LNCaP clone FGC (cell line): ENCODE results near the gene CALY.

Source experiments
- DNase-seq: peaks from one replicate; pipeline ENCODE4 v3.0.0-alpha.2; 2011; ENCODE audit warnings: low read depth
- H3K4me3 ChIP-seq: 2 replicates; pipeline ENCODE4 v1.5.1; 2011; ENCODE audit warnings: mild to moderate bottlenecking, low read depth, low read length, control low read depth
- CTCF ChIP-seq: IDR thresholded peaks from 2 replicates; pipeline ENCODE4 v1.5.1; 2012; ENCODE audit warnings: mild to moderate bottlenecking; ENCODE audit not compliant: control insufficient read depth, insufficient read depth; ENCODE audit errors: extremely low read depth

CALY gene

GRCh38 chr10:133359554-133359971 is 22.9 kb upstream of the CALY start:
- TF ChIP-seq CTCF, result no peak
- H3K4me3 ChIP-seq, result no peak overlapping the region
- no peak for DNase-seq

- no peak overlapping the region for H3K4me3 ChIP-seq
- DNase-seq, result no peak
- no peak for TF ChIP-seq CTCF
Measured at GRCh38 chr10:133358925-133359310, 22.2 kb upstream of the CALY start.

- no peak for DNase-seq
- no peak for TF ChIP-seq CTCF
- no peak overlapping the region for H3K4me3 ChIP-seq
Measured at GRCh38 chr10:133358162-133358924, 21.6 kb upstream of the CALY start.

GRCh38 chr10:133357285-133358161 is 20.8 kb upstream of the CALY start, which contains the start of gene FUOM:
FUOM (minus strand) TSS chr10:133358019; CDS start chr10:133358007, 12 bp downstream.
- DNase-seq, result no peak
- peak within 1 kb of the TSS; percentile 66 for H3K4me3 ChIP-seq
- no peak for TF ChIP-seq CTCF

GRCh38 chr10:133356549-133357284 is 20.0 kb upstream of the CALY start:
- no peak for DNase-seq
- peak overlapping the region; percentile 66 for H3K4me3 ChIP-seq
- no peak for TF ChIP-seq CTCF

- H3K4me3 ChIP-seq, result no peak overlapping the region
- DNase-seq, result no peak
- no peak for TF ChIP-seq CTCF
Measured at GRCh38 chr10:133355991-133356390, 19.3 kb upstream of the CALY start.
